ENCODE measurements around the gene NCMAP.

The NCMAP gene

GRCh38 chr1:24557711-24558131 is 1.8 kb downstream of the NCMAP start:
- TF ChIP-seq GATA3 (IDR thresholded peaks at IDR 0.05; ENCODE audit: low read depth, low read length) (no peak), GATA2 (IDR thresholded peaks at IDR 0.05; ENCODE audit: low read depth, low read length) (no peak)

GRCh38 chr1:24558455-24558854 is 2.6 kb downstream of the NCMAP start:
- no peak for TF ChIP-seq GATA3 (IDR thresholded peaks at IDR 0.05; ENCODE audit: low read depth, low read length)
- no peak for TF ChIP-seq GATA2 (IDR thresholded peaks at IDR 0.05; ENCODE audit: low read depth, low read length)

GRCh38 chr1:24558902-24559791 is 3.3 kb downstream of the NCMAP start:
- TF ChIP-seq GATA3 (IDR thresholded peaks at IDR 0.05; ENCODE audit: low read depth, low read length) (peak; percentile 82), GATA2 (IDR thresholded peaks at IDR 0.05; ENCODE audit: low read depth, low read length) (peak; percentile 97)

- TF ChIP-seq GATA3 (IDR thresholded peaks at IDR 0.05; ENCODE audit: low read depth, low read length) (no peak), GATA2 (IDR thresholded peaks at IDR 0.05; ENCODE audit: low read depth, low read length) (no peak)
These were observed 4.5 kb downstream of the NCMAP start for GRCh38 chr1:24560361-24560760.

GRCh38 chr1:24562625-24563024 is 6.7 kb downstream of the NCMAP start:
- TF ChIP-seq GATA3 (IDR thresholded peaks at IDR 0.05; ENCODE audit: low read depth, low read length) (no peak), GATA2 (IDR thresholded peaks at IDR 0.05; ENCODE audit: low read depth, low read length) (no peak)

GRCh38 chr1:24564695-24565094 is 8.8 kb downstream of the NCMAP start:
- TF ChIP-seq GATA2 (IDR thresholded peaks at IDR 0.05; ENCODE audit: low read depth, low read length) = no peak
- TF ChIP-seq GATA3 (IDR thresholded peaks at IDR 0.05; ENCODE audit: low read depth, low read length) = no peak

GRCh38 chr1:24566236-24566867 is 10.5 kb downstream of the NCMAP start:
- TF ChIP-seq GATA3 (IDR thresholded peaks at IDR 0.05; ENCODE audit: low read depth, low read length) = no peak
- no peak for TF ChIP-seq GATA2 (IDR thresholded peaks at IDR 0.05; ENCODE audit: low read depth, low read length)

- TF ChIP-seq GATA2 (IDR thresholded peaks at IDR 0.05; ENCODE audit: low read depth, low read length) (no peak), GATA3 (IDR thresholded peaks at IDR 0.05; ENCODE audit: low read depth, low read length) (no peak)
These were observed 12.0 kb downstream of the NCMAP start for GRCh38 chr1:24567792-24568388.

- TF ChIP-seq GATA3 (IDR thresholded peaks at IDR 0.05; ENCODE audit: low read depth, low read length) = no peak
- TF ChIP-seq GATA2 (IDR thresholded peaks at IDR 0.05; ENCODE audit: low read depth, low read length) = no peak
These were observed 12.6 kb downstream of the NCMAP start for GRCh38 chr1:24568475-24568874.

- TF ChIP-seq GATA2 (IDR thresholded peaks at IDR 0.05; ENCODE audit: low read depth, low read length) (no peak), GATA3 (IDR thresholded peaks at IDR 0.05; ENCODE audit: low read depth, low read length) (no peak)
These were observed 14.6 kb downstream of the NCMAP start for GRCh38 chr1:24570265-24571125.

GRCh38 chr1:24572301-24572700 is 16.4 kb downstream of the NCMAP start:
- TF ChIP-seq GATA2 (IDR thresholded peaks at IDR 0.05; ENCODE audit: low read depth, low read length) (no peak), GATA3 (IDR thresholded peaks at IDR 0.05; ENCODE audit: low read depth, low read length) (no peak)

GRCh38 chr1:24575905-24576587 is 20.2 kb downstream of the NCMAP start:
- TF ChIP-seq GATA2 (IDR thresholded peaks at IDR 0.05; ENCODE audit: low read depth, low read length) = no peak
- TF ChIP-seq GATA3 (IDR thresholded peaks at IDR 0.05; ENCODE audit: low read depth, low read length) = no peak

GRCh38 chr1:24578846-24579245 is 23.0 kb downstream of the NCMAP start:
- TF ChIP-seq GATA2 (IDR thresholded peaks at IDR 0.05; ENCODE audit: low read depth, low read length) (no peak), GATA3 (IDR thresholded peaks at IDR 0.05; ENCODE audit: low read depth, low read length) (no peak)

Measured in SH-SY5Y (cell line).